Stimulated activated CD4-positive, alpha-beta T cell treated with anti-CD3 and anti-CD28 coated beads, Interleukin-2, amount 100 ng/mL, for 4 hours (primary cell): ENCODE data around the gene TRIM72.
"Not testable (repeated sequence)": the region's sequence is repeated elsewhere in the genome, so short reads cannot be mapped to it uniquely, and the experiment has no call there.

Source experiments
- DNase-seq: peaks from one replicate; pipeline ENCODE4 v3.0.0-alpha.2; 2020; ENCODE audit warnings: low read depth

The TRIM72 gene

DNA sequence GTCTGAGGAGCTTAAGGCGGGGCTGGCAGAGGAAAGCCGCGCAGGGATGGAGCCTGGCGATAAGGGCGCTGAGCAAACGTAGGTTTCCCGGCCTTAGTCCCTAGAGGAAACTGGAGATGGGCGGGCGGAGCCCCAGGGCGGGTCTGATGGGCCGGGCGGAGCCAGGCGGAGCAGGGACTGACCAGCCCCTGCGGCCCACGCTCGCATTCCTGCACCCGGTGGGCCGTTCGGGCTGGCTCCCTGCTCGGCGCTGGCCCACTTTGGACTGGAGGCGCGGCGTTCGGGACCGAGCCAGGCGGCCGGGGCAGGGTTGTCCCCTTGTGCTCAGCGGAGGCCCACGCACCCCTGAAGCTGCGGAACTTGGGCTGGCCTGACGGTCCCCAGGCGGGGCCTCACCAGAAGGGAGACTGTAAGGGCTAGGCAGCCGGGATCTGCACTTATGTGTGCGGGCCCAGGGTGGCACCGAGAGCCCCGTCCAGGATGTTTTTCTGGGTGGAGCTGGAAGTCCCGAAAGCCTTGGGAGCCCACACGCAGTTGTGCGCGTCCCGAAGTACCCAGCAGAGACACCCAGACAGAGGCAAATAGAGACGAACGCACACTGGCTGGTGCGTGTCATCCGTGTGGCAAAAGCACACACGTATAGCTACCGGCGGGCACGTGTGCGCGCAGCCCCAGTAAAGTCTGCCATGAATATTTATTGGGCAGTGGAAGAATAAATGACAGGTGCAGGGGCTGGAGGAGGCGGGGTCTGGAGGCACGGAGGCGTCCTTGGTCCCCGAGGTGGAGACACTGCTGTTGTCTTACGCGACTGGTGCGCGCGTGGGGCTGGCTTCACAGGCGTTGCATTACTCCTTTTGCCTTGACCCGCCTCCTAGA is 1.6 kb downstream of the TRIM72 start:
- DNase-seq = no peak

DNA sequence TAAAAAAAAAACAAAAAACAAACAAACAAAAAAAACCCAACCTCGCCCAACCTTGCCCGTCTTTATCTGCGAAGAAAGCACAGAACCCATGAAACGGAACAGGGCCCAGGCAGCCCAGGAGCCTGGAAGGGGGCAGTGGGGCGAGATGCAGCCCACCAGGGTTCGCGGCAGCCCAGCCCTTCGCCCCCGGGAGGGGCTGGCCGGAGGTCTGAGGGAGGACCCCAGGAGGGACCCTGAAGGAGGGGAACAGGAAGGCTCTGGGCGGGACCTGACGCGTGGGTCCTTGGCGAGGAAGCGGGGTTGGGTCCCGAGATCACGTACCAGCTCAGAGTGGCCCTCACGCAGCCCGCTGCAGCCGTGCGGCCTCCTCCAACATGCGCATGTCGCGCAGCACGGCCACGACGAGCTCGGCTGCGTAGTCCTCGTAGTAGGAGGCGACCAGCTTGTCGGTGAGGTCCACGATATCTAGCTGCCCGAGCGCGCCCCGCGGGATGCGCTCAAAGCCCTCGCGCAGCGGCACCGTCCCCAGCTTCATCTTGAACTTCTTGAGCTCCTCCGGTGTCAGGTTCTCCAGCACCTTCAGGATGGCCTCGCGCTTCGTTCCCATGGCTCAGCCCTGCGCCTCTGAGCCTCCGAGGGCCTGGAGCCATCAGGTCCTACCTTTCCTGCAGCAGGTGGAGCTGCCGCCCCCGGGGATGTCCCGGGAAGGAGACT is 2.7 kb downstream of the TRIM72 start, which contains the start of gene PYDC1:
PYDC1 (minus strand) TSS at position 714 of the 714 bp plus-strand sequence; CDS start at position 607, 107 bp downstream.
- no peak for DNase-seq

DNA sequence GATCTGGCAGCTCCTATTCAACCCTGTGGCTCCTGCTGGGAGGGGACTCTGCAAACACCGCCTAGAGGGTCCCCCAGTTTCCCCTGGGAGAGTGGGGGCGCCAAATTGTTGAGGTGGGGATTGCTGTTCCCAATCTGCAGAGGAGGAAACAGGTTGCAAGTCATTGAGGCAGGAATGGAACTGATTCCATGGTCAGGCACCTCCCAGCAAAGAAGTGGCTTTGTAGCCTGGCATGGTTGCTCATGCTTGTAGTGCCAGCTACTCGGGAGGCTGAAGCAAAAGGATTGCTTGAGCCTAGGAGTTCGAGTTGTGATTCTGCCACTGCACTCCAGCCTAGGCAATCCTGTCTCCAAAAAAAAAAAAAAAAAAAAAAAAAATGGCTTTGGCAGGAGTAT is 3.2 kb downstream of the TRIM72 start:
- DNase-seq = no peak

DNA sequence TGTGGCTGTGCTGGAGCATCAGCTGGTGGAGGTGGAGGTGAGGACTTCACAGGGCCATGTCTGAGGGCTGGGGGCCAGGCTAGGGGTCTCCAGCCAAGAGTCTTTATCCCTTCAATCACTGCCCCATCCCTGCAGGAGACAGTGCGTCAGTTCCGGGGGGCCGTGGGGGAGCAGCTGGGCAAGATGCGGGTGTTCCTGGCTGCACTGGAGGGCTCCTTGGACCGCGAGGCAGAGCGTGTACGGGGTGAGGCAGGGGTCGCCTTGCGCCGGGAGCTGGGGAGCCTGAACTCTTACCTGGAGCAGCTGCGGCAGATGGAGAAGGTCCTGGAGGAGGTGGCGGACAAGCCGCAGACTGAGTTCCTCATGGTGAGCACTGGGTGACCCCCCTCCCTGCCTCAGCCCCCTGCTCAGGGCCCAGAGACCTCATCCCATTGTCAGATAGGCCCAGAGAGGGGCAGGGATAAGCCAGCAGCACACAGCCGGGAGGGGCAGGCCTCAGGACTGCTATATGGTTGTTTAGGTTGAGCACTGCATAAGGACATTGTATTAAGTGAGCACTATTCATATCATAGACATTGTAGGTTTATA is 5.3 kb downstream of the TRIM72 start:
- DNase-seq = no peak

DNA sequence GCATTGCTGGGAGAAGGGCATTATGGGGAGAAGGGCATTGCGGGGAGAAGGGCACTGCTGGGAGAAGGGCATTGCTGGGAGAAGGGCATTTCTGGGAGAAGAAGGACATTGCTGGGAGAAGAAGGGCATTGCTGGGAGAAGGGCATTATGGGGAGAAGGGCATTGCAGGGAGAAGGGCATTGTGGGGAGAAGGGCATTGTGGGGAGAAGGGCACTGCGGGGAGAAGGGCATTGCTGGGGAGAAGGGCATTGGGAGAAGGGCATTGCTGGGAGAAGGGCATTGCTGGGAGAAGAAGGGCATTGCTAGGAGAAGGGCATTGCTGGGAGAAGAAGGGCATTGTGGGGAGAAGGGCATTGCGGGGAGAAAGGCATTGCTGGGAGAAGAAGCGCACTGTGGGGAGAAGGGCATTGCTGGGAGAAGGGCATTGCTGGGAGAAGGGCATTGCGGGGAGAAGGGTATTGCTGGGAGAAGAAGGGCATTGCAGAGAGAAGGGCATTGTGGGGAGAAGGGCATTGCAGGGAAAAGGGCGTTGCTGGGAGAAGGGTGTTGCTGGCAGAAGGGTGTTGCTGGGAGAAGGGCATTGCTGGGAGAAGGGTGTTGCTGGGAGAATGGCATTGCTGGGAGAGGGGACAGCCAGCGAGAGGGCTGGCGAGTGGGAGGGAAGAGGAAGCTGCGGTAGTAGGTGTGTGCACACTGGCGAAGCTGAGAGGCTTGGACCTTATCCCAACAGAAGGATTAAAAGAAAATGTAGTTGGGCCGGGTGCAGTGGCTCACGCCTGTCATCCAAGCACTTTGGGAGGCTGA is 7.6 kb downstream of the TRIM72 start:
- DNase-seq = no peak

DNA sequence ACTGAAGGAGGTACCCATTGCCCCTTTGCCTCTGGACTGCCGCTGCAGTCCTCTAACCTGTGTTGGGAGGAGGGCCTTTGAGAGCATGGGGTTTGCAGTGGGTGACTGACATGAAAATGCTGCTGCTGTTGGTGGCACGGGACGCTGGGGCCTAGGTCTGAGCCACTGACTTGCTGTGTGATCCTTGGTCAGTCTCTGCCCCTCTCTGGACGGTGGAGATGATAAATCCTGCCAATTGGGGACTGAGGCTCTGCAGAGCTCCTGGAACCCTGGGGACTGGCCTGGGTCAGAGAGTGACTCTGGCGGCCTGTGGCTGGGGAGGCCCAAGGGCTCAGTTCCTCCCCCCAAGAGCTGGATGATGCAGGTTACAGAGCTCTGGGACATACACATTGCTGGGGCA is 9.1 kb downstream of the TRIM72 start:
- DNase-seq = no peak

DNA sequence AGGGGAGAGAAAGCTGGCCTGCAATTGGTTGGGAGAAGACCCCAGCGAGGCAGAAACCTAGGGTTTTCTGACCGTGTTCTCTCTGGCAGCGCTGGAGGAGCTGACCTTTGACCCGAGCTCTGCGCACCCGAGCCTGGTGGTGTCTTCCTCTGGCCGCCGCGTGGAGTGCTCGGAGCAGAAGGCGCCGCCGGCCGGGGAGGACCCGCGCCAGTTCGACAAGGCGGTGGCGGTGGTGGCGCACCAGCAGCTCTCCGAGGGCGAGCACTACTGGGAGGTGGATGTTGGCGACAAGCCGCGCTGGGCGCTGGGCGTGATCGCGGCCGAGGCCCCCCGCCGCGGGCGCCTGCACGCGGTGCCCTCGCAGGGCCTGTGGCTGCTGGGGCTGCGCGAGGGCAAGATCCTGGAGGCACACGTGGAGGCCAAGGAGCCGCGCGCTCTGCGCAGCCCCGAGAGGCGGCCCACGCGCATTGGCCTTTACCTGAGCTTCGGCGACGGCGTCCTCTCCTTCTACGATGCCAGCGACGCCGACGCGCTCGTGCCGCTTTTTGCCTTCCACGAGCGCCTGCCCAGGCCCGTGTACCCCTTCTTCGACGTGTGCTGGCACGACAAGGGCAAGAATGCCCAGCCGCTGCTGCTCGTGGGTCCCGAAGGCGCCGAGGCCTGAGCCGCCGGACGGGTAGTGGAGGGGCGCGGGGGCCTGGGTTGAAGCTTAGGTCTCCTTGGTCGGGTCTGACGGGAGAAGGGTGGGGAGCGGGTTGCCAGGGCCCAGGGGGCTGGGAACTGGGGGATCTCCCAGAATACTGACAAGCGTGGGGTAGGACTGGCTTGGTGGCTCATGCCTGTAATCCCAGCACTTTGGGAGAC is 10.4 kb downstream of the TRIM72 start:
- no peak for DNase-seq

DNA sequence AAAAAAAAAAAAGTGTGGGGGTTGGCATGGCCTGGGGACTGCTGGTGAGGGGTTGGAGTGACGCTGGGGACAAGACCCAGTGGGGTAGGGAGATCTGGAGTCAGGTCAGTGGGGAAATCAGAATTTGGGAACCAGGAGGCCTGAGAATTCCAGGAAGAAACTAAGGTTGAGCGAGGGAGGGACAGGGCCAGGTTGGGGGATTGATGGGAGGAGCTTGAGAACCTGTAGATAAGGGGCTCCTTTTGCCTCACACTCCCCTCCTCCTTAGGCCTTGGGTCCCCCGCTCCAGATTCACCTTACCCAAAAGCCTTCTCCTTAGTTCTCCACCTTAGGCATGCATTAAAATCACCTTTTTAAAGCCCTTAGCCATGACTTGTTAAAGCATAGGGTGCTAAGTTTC is 11.3 kb downstream of the TRIM72 start:
- DNase-seq = no peak

DNA sequence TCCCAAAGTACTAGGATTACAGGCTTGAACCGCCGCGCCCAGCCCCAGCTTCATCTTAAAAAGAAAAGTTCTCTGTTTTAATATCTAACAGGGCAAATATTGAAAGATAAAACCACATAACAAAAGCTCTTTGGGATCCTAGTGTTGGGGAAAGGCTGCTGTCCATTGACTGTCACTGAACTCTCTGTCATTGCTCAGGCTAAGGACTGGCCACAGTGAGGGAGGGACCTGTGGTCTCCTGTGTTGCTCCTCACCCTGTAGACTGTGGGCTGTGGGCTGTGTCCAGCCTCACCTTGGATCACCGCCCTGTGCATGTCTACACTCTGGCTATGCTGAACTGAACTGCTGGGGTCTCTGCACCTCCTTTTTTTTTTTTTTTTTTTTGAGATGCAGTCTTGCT is 14.3 kb downstream of the TRIM72 start:
- DNase-seq = no peak

DNA sequence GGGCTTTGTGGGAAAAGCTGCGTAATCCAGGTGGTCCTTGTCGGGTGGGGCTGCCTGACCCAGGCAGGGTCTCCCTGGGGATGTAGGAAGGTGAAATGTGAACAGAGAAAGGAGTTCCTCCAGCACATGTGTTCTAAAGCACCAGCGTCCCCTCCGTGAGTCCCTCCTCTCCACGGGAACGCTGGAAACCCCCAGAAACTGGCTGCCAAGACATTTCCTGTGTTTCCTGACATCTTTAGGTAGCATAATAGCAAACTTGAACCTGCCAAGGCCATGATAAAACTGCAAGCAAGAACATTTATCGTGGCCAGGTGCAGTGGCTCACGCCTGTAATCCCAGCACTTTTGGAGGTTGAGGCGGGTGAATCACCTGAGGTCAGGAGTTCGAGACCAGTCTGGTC is 15.6 kb downstream of the TRIM72 start:
- DNase-seq = no peak

DNA sequence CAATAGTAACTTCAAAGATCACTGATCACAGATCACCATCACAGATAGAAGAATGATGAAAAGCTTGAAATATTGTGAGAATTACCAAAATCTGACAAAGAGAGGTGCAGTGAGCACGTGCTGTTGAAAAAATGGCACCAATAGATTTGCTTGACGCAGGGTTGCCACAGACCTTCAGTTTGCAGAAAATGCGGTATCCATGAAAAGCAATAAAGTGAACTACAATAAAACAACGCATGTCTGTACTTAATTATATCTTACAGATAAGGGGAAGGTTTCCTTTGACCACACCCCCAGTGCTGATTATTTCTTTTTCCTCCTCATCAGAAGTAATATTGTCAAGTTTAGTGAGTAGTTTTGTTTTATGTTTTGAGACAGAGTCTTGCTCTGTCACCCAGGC is 24.1 kb downstream of the TRIM72 start:
- DNase-seq = no peak

DNA sequence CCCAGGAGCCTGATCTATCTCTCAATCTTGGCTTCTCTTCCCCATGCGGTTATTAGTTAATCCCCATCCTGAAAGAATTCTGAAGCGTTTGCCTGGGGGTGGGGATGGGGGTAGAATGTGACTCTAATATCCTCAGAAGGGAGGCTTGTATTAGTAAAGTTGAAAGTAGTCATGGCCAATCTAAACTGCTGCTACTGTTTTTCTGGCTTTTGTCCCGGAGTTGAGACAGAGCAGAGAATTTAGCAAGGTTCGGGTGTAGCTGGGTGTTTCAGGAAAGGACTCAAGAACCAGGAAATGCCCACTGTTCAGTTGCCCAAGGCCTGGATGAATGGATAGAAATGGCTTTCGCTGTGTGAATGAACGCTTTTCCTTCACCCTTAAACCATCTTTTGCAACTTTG is 28.3 kb downstream of the TRIM72 start:
- DNase-seq = no peak

DNA sequence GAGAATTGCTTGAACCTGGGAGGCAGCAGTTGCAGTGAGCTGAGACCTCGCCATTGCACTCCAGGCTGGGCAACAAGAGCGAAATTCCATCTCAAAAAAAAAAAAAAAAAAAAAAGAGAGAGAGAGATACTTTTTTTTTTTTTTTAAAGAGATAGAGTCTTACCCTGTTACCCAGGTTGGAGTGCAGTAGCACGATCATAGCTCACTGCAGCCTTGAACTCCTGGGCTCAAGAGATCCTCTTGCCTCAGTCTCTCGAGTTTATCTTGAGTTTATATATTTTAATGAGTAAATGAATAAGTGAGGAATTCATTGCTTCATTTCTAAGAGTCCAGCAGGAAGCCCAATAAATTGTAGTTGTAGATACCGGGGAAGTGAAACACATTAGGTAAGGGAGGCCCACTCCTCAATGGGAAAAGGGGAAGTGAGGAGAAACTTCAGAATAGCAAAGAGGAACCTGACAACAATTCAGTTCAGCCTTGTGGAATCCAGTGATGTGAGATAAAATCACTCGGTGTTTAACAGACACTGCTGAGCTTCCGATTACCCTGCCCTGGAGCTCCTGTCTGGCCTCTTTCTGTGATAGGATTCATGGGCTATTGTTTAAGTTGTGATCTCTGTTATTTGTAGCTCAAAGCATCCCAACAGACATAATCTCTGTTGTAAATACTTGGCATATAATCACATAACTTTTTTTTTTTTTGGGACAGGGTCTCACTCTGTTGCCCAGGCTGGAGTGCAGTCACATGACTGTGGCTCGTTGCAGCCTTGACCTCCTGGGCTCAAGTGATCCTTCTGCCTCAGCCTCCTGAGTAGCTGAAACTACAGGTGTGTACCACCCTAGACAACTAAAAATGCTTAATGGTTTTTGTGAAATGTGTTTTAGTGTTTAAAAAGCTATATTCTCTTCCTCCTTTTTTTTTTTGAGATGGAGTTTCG is 30.1 kb downstream of the TRIM72 start:
- no peak for DNase-seq

DNA sequence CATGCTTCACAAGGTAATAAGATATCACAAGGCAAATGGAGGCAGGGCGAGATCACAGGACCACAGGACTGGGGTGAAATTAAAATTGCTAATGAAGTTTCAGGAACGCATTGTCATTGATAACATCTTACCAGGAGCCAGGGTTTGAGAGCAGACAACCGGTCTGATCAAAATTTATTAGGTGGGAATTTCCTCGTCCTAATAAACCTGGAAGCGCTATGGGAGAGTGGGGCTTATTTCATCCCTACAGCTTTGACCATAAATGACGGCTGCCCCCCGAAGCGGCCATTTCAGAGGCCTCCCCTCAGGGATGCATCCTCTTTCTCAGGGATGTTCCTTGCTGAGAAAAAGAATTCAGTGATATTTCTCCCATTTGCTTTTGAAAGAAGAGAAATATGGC is 31.7 kb downstream of the TRIM72 start:
- not testable (repeated sequence) for DNase-seq

DNA sequence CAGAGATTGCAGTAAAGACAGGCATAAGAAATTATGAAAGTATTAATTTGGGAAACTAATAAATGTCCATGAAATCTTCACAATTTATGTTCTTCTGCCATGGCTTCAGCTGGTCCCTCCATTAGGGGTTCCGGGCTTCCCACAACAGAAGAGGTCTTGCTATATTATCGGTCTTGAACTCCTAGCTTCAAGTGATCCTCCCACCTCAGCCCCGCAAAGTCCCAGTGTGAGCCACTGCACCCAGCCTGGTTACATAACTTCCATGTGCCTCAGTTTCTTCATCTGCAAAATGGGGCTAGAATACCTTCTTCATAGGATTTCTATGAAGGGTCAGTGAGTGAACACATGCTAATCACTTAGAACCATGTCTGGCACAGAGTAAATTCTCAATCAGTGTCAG is 32.4 kb downstream of the TRIM72 start:
- DNase-seq = no peak

DNA sequence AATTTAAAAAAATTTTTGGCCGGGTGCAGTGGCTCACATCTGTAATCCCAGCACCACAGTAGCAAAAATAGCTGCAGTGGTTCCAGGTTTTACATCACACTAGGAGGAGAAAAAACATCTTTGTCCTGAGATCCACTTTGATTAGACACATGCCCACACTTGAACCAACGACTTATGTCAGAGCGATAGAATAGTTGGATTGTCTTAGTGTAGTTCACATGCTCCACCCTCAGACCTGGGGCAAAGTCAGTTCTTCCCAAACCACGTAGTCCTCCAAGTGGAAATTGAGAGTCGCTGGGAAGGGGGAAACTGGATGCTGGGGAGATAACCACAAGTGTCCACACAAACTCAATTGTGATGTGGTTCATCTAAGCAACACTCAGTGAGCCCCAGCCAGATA is 34.4 kb downstream of the TRIM72 start:
- no peak for DNase-seq

DNA sequence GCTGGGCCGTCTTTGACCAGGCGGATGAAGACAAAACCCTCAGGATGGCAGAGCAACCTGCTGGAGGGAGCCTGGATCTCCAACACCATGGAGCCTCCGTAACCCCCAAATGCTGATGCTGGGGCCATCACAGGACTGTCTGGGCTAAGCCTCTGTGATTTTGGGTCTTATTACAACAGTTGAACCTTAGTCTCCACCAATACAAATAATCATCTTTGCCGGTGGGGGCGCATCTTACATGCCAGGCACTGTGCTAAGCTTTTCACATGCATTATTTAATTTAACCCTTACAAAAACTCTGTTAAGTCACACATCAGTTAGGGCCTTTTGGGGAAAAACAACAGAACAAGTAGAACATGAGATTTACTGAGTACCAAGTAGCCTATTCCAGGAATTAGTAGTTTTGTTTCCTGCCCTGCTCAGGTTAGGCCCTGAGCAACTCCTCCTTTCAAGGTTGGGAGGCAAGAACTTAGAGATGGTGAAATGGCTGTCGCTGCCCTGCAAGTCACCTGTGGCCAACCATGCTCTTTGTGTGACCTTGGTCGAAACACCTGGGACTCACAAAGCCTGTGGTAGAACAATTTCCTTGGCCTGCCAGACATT is 37.0 kb downstream of the TRIM72 start:
- DNase-seq = no peak

DNA sequence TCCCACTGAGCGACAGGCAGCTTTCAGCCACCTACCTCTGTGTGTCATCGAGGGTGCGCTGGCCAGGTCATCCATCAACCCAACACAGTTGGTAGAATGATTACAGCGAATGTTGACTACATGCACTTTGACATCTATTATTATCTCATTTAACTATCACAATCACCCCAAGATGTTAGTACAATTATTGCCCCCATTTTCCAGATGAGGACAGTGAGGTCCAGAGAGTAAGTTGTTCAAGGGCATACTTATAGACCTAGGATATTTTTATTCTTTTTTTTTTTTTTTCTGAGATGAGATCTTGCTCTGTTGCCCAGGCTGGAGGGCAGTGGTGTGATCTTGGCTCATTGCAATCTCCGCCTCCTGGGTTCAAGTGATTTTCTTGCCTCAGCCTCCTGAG is 37.5 kb downstream of the TRIM72 start:
- no peak for DNase-seq

DNA sequence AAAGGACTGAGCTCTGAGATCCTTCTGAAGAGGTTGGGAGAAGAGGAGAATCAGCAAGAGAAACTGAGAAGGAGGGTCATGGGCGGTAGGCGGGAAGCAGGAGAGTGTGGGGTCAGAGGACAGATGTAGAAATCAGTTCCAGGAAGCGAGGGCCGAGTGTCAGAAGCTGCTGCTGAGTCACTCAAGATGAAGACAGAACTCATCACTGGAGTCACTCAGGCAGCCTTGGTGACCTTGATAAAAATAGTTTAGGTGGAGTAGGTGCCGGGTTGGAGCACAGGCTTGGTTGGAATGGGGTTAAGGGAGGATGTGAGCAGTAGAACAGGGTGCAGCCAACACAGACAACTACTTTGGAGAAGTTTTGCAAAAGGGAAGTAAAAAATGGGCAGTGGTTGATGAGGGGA is 39.7 kb downstream of the TRIM72 start:
- DNase-seq = peak; percentile 24

DNA sequence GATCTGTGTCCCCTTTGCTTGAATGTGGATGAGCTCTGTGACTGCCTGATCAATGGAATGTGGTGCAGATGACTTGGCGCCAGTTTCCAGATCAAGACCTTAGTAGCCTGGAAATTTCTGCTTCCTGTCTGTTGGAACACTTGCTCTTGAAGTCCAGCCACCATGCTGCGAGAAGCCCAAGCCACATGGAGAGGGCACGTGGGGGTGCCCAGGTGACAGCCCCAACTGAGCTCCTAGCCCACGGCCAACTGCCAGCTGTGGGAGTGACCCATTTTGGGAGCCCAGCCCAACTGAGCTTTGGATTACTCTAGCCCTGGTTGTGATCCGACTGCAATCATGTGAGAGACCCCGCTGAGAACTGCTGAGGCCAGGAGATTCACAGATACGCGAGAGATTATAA is 42.5 kb downstream of the TRIM72 start:
- no peak for DNase-seq
